Skeletal muscle cell (primary cell): ENCODE results near the gene ZNF532.
"Not testable (repeated sequence)": the region's sequence is repeated elsewhere in the genome, so short reads cannot be mapped to it uniquely, and the experiment has no call there.

ENCODE experiments used
- DNase-seq: peaks from one replicate; pipeline ENCODE4 v3.0.0-alpha.2; 2010; ENCODE audit warnings: low read depth
- H3K4me3 ChIP-seq: 2 replicates; pipeline ENCODE4 v1.5.1; 2011; ENCODE audit warnings: low read depth, mild to moderate bottlenecking, control low read depth, low read length, moderate library complexity

The ZNF532 gene

DNA sequence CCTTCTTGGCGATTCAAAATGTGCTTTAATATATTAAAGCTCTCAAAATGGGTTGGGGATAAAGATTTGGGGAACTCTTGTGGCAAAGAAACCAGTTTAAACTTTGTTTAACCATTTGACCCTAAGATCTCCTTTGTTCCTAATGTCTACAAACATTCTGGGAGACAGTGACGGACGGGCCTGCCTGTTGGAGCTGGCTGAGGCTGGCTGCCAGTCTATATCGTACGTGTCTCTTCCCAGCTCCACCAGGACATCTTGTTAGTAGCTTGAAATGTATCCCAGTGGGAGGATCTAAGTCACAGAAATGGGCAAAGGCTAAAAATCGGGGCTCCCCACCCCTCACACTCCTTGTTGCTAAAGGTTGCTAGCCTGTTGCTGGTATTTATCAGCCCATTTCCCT lies 30.7 kb downstream of the ZNF532 start:
- no peak overlapping the region for H3K4me3 ChIP-seq
- DNase-seq, result no peak

DNA sequence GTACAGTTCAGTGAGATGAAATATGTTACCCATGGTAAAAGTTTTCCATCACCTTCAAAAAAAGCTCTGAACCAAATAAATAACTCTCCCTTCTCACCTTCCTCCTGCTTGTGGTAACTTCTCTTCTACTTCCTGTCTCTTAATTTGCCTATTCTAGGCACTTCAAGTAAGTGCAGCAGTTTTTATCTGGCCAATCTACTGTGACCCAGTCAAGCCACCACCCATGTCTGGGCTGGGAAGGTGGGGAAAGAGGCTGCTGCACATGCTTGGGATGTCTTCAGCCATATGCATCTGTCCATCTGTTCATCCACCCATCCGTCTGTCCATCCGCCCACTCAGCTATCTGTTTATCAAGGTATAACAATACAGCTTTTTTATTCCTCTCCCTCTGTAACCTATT lies 31.6 kb downstream of the ZNF532 start:
- H3K4me3 ChIP-seq, result no peak overlapping the region
- no peak for DNase-seq

DNA sequence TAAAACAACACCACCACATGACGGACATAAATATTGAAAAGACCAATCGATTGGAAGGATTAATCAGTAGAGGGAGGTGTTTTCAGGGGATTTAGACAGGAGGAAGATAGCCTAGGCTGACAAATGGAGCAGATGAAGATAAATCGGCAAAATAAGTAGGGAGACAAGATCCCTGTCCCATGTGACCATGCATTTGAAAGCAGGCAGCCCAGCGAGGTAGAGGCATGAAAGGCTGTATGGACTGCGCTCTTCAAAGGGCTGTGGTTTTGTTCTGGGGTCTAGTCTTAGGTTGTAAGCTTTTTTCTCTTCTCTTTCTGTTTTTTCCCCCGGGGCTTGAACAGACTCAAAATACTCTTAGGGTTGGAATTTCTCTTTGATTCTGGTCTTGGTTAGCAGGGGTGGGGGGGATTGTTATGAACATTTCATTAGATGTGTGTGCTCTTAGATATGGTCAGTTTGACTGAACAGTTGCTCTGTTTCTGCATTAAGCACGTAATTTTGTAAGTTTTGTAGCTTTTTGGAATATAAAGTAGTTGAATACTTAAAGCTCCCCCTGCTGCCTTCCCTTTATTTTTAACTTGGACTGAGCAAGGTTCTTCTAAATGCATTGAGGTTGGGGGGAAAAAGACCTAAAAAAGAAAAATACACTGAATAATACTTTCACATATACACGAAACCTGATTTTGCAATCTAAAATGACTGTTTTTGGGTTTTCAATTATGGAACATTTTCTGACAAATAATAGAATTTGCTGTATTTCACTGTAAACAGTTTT lies 32.2 kb downstream of the ZNF532 start:
- H3K4me3 ChIP-seq, result no peak overlapping the region
- DNase-seq, result no peak

DNA sequence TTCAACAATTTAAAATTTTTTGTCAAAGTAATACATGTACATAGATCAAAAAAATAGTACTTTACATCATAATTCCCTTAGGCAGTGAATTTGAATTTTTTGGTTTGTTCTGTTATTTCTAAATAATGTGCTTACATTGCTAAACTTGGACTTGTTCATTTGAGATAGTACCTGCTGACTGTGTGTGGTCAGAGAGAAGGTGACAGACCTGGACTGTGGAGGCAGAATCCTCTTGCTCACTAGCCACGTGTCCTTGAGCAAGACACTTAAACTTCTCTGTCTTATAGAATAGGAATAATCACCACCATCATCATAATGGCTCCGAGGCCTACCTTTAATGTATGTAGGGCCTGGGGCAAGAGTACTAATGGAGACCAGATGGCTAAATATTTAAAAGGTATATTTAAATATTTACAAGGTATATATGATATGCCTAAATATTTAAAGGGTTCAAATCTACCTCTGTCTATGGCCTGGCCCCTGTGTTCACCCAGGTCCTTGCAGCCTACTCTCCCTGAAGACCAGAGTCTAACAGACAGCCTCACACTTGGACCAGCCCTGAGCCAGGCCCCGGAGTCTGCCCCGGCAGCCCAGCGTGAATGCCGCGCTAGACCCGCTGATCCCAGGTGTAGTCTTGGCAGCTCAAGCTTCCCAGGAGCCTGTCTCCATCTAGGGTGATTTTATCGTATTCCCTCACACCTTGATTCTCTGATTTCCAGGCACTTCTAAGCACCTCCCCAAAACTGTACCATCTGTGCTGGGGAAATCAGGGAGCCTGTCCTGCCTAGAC lies 33.5 kb downstream of the ZNF532 start:
- no peak overlapping the region for H3K4me3 ChIP-seq
- no peak for DNase-seq

DNA sequence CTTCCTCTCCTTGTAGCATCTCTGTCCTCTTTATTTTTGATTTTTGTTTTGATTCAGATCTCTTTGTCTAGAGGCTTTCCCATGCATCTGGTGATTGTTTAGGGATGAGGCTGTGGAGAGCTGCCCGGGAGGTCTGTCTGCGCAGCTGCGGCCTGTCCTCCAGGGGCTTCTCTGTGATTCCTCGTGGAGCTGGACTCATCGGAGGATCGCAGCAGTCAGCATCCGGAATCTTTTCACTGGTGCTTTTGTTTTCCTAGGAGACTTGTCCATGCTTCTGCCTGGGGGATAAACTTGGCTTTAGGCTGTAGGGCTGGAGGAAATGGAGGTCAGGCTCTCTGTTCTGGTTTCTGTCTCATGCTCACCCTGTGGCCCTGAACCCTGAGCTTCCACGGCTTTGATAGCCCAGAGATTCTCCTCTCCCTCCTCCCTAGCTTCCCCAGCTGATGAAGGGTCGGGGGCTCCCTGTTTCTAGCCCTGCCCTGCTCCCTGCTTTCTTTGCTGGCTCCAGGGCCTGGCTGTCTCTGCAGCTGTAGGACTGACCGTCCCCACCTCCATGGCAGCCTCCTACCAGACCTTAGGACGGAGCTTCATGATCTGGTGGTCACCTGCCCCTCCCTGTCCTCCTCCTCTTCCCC lies 35.5 kb downstream of the ZNF532 start:
- DNase-seq, result peak; percentile 39
- no peak overlapping the region for H3K4me3 ChIP-seq

DNA sequence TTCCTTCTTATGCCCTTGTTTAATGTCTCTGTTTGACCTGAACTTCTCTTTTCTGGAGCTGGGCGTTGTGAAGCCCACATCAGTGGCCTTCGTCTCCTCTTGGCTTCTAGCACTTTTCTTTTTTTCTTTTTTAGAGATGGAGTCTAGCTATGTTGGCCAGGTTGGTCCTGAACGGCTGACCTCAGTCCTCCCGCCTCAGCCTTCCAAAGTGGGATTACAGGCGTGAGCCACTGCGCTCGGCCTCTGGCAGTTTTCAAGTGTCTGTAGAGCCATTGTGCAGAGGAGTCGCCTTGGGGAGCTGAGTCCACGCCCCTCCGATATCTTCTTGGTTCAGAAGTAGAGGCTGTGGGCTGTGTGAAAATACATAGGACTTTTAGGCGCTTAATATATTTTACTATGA lies 36.5 kb downstream of the ZNF532 start:
- H3K4me3 ChIP-seq, result no peak overlapping the region
- no peak for DNase-seq

DNA sequence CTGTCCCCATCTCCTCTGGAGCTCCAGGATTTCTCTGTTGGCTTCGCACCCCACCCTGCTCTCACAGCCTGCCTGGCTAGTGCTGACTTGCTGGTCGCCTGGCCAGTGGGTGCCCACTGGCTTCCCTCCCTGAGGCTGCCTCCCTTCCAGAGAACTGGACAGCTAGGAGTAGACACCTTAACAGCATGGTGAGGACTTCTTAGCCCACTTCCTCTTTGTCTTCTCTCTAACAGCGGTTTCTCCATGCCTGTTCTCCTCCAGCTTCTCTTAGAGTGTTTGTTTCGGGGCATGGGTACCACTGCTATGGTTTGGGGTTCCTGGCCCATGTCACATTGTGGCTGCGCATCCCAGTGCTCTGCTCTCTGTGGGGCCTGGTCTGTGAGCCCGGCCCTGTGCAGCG lies 37.1 kb downstream of the ZNF532 start:
- H3K4me3 ChIP-seq, result no peak overlapping the region
- no peak for DNase-seq

DNA sequence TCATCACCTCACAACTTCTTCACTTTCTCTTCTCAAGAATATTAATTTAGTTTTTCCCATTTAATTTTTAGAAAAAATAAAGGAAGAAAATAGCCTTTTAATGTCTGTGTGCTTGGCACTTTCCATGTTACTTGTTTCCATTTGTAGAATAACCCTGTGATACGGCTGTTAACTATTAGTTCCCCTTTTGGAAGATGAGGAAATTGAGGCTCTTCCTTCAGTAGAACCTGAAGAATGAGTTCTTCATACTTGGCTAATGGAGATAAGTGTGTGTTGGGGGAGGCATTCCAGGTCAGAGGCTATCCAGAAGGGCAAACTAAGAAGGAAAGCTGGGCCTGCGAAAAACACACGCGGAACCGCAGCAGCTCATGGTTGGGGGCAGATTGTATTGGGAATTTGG lies 38.3 kb downstream of the ZNF532 start:
- DNase-seq, result no peak
- no peak overlapping the region for H3K4me3 ChIP-seq

DNA sequence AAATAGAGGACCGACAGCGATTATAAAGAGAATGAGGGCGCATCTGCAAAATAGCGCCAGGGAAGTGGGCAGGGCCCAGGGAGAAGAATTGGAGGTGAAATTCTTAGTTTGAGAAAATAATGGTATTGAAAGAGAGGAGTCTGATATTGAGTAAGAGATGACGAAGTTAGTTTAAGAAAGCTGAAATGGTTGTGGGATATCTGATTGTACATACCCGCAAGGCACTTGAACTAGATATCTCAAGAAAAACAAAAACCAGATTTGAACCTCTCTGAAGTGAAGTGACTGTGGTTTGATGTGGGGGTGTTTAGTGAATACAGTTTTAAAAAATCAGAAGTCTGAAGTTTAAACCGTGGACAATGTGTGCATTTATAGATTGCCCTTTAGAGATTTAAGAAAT lies 38.9 kb downstream of the ZNF532 start:
- no peak overlapping the region for H3K4me3 ChIP-seq
- no peak for DNase-seq

DNA sequence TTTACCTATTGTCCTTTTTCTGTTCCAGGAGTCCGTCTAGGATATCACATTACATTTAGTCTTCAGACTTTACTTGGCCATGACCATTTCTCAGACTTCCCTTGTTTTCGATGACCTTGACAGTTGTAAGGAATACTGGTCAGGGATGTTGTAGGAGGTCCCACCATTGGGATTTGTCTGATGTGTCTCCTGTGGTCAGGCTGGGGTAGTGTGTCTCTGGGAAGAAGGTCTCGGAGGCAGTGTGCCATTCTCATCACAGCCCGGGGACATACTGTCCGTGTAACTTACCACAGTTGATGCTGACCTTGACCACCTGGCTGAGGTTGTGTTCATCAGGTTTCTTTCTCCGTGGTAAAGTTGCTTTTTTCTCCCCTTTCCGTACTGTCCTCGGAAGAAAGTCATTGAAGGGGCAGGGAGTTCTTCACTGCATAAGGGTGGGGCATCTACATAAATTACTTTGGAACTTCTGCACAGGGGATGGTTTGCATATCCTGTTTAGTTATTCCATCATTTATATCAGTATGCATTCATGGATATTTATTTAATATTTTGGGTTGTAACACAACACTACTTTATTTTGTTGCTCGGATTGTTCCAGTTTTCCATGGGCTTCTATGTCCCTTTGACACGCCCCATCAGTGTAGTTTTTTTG lies 41.2 kb downstream of the ZNF532 start:
- no peak for DNase-seq

DNA sequence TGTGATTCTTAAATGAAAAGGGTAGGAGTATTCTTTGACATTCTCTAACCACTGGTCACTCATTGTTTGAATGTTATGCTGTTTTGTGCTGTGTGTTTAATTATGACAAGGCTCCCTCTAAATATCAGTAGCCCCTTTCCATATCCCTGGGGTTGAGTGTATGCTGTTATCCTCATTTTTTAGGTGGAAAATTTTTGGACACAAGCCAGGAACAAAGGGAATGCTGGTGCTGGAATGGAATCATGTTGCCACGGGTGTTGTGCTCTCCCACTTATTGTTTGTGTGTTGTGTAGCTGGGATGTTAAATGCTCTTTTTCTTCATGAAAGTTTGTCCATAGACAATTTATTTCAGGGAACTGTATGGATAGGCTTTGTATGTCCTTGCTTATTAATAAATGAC lies 43.3 kb downstream of the ZNF532 start:
- no peak overlapping the region for H3K4me3 ChIP-seq
- no peak for DNase-seq

More for the DNA sequence above, 41.2 kb downstream of the ZNF532 start:
- no peak overlapping the region for H3K4me3 ChIP-seq

DNA sequence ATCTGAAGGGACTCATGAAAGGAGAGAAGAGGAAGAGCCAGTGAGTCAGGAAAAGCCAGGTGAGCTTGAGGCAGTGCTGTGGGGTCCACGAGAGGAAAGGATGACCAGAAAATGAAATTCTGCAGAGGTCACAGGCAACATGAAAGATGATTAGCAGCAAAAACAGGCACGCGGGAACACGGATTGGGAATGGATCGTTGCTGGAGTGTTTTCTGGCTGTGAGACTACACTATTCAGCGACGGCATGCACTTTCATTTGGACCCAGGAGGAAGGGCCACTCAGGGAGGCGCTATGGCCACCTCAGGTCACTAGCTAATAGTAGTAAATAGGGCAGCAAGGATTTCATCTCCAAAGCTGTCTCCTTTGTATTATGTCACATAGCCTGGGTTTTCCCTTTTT lies 44.8 kb downstream of the ZNF532 start:
- H3K4me3 ChIP-seq, result no peak overlapping the region
- no peak for DNase-seq

DNA sequence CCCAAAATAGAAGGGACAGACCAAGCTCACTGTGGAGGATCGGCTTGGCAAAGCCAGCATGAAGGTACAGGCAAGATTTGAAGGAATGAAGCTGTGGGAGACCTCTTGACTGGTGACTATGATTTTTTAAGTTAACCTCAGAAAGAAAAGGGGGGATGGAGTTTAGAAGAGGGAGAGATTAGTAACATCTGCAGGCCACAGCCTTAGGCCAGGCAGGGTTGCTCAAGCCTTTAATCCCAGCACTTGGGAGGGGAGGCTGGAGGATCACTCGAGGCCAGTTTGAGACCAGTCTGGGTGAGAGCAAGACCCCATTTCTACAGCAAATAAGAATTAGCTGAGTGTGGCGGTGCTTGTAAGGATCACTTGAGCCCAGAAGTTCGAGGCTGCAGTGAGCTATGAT lies 46.6 kb downstream of the ZNF532 start:
- DNase-seq, result no peak
- H3K4me3 ChIP-seq, result no peak overlapping the region

DNA sequence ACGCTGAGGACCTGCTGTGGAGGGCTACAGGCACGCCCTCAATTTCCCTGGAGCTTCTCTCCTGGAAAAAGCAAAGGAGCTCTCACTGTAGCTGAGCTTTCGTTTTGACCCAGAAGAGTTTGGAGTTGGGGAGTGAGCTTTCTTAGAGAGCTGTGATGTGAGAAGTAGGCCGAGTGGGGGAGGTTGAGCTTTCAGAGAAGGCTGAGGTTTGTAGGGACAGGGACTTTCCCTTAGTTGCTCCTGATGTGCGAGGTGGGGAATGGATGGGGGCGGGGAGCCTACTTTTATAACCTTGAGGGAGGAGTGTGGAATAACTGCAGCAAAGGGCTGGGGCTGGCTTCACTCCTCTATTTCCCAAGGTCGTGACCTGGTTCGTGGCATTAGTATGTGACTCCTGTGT lies 47.1 kb downstream of the ZNF532 start:
- no peak overlapping the region for H3K4me3 ChIP-seq
- DNase-seq, result no peak

DNA sequence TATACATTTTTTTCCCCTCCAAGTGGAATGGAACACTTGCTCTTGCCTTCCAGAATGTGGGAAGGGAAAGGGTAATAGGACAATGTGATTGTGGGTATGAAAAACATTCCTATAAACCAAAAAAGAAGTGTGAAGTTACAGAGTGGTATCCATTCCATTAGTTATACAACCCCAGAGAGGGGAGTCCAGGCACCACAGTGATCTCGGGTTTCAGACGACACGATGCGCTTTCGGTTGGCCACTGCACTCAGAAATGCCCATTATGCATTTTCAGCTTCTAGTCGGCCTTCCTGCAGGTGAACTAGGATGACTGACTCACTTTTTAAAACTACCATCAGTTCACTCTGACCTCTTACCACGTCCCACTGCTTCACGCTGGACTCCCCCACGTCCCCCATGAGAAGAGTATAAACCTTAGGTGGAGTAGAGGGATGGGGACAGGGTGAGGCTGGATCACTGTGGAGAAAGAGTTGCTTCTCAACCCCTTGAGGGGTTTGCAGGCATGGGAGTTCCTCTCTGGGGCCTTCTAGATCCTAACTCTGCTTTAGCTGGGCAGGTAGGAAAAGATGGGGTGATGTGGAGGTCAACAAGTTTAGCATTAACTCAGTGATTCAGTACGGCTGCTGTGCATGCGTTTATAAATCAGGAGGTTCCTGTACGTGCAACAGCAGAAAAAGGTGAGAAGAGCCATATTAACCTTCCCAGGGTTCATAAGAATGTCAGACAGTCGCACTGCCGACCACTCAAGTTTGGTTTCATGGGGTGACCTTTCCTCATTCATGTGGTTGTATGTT lies 50.5 kb downstream of the ZNF532 start:
- no peak for DNase-seq
- no peak overlapping the region for H3K4me3 ChIP-seq

DNA sequence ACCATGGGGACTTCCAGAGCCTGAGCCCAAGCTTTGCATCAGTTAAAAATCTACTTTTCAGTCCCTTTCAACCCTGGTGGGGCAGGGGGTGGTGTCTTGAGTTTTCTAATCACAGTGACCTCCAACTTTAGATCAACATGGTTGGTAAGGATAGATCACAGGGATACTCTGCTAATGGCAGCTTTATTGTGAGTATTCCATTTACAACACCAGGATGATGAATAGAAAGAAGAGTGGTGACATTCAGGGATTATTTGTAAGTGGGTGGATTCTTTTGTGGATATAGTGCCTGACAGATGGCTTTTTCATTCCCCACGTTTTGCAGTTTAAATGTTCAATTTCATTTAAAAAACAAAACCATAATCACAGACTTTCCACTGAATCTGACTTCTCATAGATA lies 51.3 kb downstream of the ZNF532 start:
- H3K4me3 ChIP-seq, result no peak overlapping the region
- no peak for DNase-seq

DNA sequence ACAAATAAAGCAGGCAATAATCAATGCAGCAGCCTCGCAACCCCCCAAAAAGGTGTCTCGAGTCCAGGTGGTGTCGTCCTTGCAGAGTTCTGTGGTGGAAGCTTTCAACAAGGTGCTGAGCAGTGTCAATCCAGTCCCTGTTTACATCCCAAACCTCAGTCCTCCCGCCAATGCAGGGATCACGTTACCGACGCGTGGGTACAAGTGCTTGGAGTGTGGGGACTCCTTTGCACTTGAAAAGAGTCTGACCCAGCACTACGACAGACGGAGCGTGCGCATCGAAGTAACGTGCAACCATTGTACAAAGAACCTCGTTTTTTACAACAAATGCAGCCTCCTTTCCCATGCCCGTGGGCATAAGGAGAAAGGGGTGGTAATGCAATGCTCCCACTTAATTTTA lies 55.3 kb downstream of the ZNF532 start:
- DNase-seq, H3K4me3 ChIP-seq: not testable (repeated sequence)

DNA sequence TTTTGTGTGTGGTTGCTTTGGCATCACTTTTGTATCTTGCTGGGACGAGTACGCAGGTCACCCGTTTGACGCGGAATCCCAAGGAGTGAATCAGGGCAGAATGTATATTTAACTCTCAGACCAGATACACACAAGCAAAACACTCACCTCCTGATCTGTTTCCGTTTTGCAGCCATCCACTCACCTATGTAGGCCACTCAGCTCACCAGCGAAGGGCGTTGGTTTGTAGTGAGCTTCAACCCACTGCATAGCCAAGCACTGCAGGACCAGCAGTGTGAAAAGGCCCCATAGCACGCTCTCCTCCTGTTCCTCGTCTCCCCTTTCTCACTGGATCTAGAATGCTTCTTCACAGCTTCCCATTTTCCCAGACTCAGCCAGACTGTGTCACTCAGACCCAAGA lies 58.3 kb downstream of the ZNF532 start:
- H3K4me3 ChIP-seq, result no peak overlapping the region
- DNase-seq, result no peak

DNA sequence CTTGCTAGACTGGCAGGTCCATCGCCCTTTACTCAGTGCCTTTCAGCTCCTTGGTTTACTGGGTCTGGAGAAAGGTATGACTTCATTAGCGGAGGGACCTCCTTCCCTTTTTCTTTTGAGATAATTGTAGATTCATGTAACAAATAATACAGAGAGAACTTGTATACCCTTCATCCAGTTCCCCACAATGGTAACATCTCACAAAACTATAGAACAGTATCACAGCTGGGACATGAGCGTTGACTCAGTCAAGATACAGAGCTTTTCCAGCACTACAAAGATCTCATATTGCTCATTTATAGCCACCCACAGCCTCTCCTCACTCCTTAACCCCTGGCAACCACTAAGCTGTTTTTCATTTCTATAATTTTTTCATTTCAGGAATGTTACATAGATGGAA lies 59.8 kb downstream of the ZNF532 start:
- no peak for DNase-seq
- H3K4me3 ChIP-seq, result no peak overlapping the region
